Measurements from ENCODE around the gene DENND4C.
"Not testable (repeated sequence)": the region's sequence is repeated elsewhere in the genome, so short reads cannot be mapped to it uniquely, and the experiment has no call there.

DENND4C gene

DNA sequence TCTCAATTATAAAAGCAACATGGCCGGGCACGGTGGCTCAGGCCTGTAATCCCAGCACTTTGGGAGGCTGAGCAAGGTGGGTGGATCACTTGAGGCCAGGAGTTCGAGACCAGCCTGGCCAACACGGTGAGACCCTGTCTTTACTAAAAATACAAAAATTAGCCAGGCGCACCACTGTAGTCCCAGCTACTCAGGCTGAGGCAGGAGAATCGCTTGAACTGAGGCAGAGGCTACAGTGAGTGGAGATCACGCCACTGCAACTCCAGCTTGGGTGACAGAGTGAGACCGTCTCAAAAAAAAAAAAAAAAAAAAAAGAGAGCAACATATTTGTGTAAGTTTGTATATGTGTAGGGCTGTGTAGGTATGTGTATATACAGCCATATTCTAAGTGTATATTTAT, 142.1 kb downstream of the DENND4C start:
- DNase-seq (ENCODE audit: low read depth, low spot score), result no peak

GRCh38 chr9:19373527-19373926, 143.0 kb downstream of the DENND4C start:
- DNase-seq (ENCODE audit: low read depth, low spot score), result no peak

GRCh38 chr9:19375538-19375937, 145.0 kb downstream of the DENND4C start:
- DNase-seq (ENCODE audit: low read depth, low spot score), result no peak

GRCh38 chr9:19376931-19377330, 146.4 kb downstream of the DENND4C start:
- DNase-seq (ENCODE audit: low read depth, low spot score), result no peak

- DNase-seq (ENCODE audit: low read depth, low spot score), result no peak
Measured at GRCh38 chr9:19378164-19378563, 147.7 kb downstream of the DENND4C start.

DNA sequence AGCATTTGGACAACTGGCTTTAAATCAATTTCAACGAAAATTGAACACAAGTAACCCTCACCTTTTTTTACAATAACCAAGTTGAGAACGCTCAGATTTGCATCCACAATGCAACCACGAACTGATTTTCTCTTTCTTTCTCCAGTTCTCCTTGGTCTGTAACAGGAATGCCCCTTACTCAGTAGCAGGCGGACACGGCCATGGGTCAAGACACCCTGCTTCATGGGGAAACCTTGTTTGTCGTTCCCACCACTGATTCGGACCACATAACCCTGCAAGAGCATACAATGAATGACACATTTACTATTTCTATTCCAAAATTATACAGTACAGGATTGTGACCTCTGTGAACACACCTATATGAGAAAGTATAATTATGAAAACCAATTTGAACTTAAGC, 148.2 kb downstream of the DENND4C start:
- DNase-seq (ENCODE audit: low read depth, low spot score), result no peak

GRCh38 chr9:19379283-19379682, 148.8 kb downstream of the DENND4C start:
- DNase-seq (ENCODE audit: low read depth, low spot score), result no peak

GRCh38 chr9:19379697-19380046, 149.2 kb downstream of the DENND4C start:
- no peak for DNase-seq (ENCODE audit: low read depth, low spot score)

- no peak for DNase-seq (ENCODE audit: low read depth, low spot score)
Measured at GRCh38 chr9:19380826-19381075, 150.3 kb downstream of the DENND4C start.

DNA sequence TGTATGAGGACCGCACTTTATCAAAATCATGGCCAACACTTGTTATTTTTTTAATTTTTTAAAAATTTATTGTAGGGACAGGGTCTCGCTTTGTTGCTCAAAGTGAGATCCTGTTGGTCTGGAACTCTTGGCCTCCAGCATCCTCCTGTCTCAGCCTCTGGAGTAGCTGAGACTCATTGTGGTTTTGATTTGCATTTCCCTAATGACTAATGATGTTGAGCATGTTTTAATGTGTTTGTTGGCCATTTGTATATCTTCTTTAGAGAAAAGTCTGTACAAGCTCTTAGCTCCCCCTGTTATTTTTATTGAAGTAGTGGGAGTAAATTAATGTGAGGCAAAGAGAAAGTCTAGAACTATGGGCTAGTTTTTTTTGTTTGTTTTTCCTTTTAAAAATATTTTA, 151.2 kb downstream of the DENND4C start:
- no peak for DNase-seq (ENCODE audit: low read depth, low spot score)

DNA sequence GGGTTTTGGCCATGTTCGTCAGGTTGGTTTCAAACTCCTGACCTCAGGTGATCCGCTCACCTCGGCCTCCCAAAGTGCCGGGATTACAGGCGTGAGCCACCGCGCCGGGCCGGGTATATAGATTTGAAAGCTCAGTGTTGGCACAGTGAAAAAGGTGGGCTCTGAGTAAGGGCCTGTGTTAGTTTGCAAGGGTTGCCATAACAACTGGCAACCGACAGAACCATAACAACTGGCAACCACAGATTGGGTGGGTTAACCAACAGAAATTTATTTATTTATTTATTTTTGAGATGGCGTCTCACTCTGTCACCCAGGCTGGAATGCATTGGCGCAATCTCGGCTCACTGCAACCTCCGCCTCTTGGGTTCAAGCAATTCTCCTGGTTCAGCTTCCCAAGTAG, 154.7 kb downstream of the DENND4C start:
- DNase-seq (ENCODE audit: low read depth, low spot score), result not testable (repeated sequence)

DNA sequence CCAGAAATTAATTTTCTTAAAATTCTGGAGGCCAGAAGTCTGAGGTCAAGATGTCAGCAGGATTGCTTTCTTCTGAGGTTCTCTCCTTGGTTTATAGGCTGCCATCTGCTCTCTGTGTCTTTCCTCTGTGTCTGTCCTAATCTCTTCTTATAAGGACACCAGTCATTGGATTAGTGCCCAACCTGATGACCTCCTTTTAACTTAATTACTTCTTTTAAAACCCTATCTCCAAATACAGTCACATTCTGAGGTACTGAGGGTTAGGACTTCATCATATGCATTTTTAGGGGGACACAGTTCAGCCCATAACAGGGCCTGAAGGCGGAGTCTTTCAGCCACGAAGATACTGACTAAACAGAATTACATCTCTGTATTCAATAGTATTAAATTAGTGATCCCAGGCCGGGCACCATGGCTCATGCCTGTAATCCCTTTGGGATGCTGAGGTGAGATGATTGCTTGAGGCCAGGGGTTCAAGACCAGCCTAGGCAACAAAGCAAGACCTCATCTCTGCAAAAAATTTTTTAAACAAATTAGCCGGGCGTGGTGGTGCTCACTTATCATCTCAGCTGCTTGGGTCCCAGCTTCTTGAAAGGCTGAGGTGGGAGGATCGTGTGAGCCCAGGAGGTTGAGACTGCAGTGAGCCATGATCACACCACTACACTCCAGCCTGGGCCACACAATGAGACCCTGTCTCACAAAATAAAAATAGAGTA, 155.5 kb downstream of the DENND4C start:
- no peak for DNase-seq (ENCODE audit: low read depth, low spot score)

- DNase-seq (ENCODE audit: low read depth, low spot score), result no peak
Measured at GRCh38 chr9:19386502-19387044, 156.1 kb downstream of the DENND4C start.

- no peak for DNase-seq (ENCODE audit: low read depth, low spot score)
Measured at GRCh38 chr9:19387317-19387716, 156.8 kb downstream of the DENND4C start.

DNA sequence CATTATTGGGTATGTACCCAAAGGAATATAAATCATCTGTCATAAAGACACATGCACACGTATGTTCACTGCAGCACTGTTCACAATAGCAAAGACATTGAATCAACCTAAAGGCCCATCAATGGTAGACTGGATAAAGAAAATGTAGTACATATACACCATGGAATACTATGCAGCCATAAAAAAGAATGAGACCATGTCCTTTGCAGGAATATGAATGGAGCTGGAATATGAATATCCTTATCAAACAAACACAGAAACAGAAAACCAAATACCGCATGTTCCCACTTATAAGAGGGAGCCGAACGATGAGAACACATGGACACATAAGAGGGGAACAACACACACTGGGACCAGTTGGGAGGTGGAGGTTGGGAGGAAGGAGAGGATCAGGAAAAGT, 159.0 kb downstream of the DENND4C start:
- DNase-seq (ENCODE audit: low read depth, low spot score), result not testable (repeated sequence)

DNA sequence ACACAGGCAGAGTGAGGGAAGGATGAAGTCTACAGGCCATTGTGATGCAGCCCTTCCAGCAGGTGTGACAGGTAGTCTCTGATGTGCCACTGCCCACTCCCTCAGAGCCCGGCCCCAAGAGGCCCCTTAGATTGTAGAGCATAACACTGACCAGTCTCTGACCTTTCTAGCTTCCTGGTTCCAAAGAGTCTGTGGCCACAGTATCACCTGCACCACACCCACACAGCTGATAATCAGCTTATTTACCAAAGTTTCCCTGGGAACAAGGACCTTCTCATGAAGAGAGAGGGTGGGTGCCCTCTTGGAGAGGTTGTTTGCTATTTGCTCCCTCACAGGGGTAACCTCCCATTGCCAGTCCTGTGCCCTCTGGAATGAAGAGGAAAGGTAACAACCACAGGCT, 167.4 kb downstream of the DENND4C start:
- no peak for DNase-seq (ENCODE audit: low read depth, low spot score)

DNA sequence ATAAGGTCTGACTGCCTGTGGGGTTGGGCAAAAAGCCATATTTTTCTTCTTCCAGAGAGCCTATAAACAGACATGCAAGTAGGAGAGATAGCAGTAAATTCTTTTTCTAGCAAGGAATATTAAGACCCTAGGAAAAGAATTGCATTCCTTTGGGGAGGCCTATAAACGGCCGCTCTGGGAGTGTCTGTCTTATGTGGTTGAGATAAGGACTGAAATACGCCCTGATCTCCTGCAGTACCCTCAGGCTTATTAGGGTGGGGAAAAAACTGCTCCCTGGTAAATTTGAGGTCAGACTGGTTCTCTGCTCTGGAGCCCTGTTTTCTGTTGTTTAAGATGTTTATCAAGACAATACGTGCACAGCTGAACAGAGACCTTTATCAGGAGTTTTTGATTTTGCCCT, 172.7 kb downstream of the DENND4C start:
- not testable (repeated sequence) for DNase-seq (ENCODE audit: low read depth, low spot score)

DNA sequence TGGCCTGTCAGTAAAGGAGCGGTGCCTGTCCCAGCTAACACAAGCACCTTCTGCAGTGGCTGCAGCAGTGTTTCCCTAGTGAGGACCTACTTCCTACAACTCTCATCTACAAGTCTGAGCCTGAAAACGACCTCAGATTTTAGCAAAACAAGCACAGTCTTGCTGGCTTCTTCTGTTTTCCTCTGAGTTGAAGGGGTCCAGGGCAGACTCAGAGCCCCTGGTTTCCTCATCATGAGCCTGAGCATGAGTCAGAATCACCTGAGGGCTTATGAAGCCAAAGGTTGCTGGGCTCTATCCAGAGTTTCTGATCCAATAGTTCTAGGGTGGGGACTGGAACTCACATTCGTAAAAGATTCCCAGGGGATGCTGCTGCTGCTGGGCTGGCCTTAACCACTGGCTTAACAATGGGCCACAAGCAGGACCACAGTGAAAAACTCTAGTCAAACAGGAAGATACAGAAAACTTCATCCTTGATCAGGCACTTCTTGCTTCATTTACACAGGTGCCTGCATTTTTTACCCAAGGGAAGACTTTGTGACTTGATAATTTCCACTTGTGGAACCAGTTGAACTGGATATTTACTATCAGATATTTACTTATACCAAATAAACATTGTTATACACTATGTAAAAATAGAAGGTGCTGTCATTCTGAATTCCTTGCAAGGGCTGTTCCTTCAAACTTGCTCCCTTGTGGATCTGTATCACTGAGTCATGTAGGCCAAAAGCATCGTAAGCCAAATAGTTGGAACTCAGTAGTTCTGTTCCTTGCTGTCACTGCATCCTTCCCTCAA, 174.0 kb downstream of the DENND4C start:
- DNase-seq (ENCODE audit: low read depth, low spot score), result no peak

GRCh38 chr9:19405771-19406170, 175.3 kb downstream of the DENND4C start:
- DNase-seq (ENCODE audit: low read depth, low spot score), result no peak

DNA sequence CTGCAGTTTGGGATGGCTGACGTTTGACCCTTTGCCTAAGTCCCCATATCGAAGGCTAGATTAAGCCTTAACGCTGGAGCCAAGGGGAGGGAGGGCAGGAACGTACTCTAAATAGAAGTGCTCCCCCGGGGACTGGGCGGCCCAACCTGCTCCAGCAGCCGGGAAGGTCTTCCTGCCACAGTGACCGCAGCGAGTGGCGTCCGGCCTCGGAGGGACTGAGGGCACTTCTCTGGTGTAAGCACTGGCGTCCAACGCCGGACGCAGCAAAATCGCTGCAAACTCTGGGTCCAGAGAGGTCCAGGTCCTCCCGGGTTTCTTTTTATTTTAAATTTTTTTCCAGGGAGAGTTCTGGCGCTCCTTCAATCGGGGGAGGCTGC, 177.8 kb downstream of the DENND4C start:
- DNase-seq (ENCODE audit: low read depth, low spot score), result no peak

DNA sequence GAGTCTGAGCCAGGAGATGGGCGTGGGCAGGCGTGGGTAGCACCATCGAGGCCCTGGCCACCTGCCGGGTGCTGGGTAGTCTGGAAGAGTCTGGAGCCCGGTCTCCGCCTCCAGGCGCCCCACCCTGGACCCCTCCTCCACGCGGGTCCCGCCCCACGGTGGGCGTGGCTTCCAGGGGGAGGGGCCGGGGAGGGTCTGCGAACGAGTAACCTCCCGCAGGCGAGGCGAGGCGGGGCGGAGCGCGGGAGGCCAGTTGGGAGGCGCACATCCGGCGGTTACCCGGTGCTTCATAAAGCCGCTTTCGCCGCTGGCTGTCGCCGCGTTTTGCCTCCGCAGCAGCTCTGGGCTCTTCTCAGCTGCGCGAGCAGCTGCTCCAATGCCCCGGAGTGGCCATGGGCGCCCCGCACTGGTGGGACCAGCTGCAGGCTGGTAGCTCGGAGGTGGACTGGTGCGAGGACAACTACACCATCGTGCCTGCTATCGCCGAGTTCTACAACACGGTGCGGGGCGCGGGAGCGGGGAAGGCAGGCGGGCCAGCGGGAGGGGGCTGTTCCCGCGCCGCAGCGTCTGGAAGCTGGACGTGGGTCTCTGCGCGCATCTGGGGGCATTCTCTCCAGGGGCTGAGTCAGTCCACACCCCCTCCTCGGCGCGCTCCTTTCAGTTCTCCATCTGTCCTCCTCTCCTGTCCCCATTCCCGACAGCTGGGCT, 178.4 kb downstream of the DENND4C start, which contains the start of gene ACER2:
Gene ACER2, plus strand, starts transcription at position 317 of the 708 bp plus-strand sequence. Its CDS starts 76 bp downstream, at position 393.
- DNase-seq (ENCODE audit: low read depth, low spot score), result peak; percentile 96

DNA sequence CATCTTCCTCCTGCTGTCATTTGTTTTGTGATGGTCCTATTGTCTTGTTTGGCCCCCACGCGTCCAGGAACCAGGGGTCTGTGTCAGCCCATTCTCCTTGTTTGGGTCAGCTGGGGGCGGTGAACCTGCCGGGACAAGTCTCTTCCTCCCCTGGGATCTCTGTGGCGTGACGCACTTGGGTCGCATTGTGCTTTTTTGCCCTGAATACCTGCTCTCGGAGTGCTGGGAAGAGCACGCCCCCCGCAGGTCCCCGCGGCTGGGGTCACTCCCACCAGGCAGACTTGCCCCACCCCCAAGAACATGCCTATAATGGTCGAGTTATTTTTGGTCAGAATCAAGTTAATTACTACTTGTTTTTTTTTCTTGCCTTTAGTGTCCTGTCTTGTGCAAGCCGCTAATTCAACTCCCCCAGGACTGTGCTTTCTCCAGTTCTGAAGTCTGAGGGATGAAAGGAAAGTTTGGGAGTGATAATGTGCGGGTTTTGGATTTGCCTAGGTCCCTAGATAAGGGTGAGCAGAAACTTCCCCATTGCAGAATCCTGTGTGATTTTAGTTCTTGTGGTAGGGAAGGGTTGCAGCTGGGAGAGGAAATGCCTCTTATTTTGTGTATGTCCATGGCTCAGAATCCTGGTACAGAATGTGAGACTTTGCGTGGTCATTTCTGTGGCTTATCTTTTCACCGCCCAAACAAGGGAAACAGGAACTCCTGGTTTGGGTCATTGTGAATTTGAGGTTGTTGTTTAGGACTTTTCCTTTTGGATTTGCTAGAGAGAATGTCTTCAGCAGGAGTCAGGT, 179.1 kb downstream of the DENND4C start:
- peak; percentile 75 for DNase-seq (ENCODE audit: low read depth, low spot score)
